ENCODE data around the gene IL17F. TPM values are rescaled to one million over a fixed set of nuclear protein-coding genes. Genes with fewer than 3 reads are reported as not detected.

IL17F gene
- total and polyA plus RNA-seq, 8 donors = not detected

DNA sequence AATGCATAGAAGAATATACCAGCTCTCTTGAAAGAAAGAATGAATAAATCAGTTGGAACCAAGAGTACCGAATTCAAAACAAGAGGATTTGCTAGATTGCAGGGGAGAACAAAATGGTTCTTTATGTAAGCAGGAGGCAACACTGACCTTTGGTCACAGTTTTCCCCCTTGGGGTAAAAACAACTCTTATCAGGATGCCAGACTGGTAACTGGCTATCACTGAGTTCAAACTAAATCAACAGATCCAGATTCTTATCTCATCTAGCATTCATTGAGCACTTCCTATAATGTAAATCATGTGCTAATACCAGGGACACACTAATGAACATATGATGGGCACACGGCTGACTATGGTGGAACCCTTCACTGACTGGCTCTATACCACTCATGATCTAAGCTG is 4.8 kb upstream of the IL17F start:
- 64 to 81% (median 69%) methylated on average over 2 of the region's 2 CpGs for WGBS, 5 donors

GRCh38 chr6:52245425-52245824 is 1.1 kb upstream of the IL17F start:
- Histone ChIP-seq H3K4me3 (no peak overlapping the region), H3K27me3 (no peaks in the 10 kb centered on the region), H3K36me3 (no peaks in the 10 kb centered on the region), H3K9me3 (no peaks in the 10 kb centered on the region), H3K4me1 (no peaks in the 10 kb centered on the region), H3K27ac (no peak overlapping the region)
- intact Hi-C loops (cut with DNase I; ENCODE audit: low total_unique reads) = no loop called here
- DNase-seq = no peak
- 76 to 90% (median 81%) methylated on average over 1 of the region's 1 CpG for WGBS, 5 donors
- TF ChIP-seq, protein P1, sequence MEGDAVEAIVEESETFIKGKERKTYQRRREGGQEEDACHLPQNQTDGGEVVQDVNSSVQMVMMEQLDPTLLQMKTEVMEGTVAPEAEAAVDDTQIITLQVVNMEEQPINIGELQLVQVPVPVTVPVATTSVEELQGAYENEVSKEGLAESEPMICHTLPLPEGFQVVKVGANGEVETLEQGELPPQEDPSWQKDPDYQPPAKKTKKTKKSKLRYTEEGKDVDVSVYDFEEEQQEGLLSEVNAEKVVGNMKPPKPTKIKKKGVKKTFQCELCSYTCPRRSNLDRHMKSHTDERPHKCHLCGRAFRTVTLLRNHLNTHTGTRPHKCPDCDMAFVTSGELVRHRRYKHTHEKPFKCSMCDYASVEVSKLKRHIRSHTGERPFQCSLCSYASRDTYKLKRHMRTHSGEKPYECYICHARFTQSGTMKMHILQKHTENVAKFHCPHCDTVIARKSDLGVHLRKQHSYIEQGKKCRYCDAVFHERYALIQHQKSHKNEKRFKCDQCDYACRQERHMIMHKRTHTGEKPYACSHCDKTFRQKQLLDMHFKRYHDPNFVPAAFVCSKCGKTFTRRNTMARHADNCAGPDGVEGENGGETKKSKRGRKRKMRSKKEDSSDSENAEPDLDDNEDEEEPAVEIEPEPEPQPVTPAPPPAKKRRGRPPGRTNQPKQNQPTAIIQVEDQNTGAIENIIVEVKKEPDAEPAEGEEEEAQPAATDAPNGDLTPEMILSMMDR (IDR thresholded peaks at IDR 0.05) = no peak
- TF ChIP-seq POLR2A (IDR thresholded peaks at IDR 0.05) (no peak), EP300 (IDR thresholded peaks at IDR 0.05) (no peak), POLR2AphosphoS5 (IDR thresholded peaks at IDR 0.05) (no peak)

More for the DNA sequence above, 4.8 kb upstream of the IL17F start:
- TF ChIP-seq EP300 (IDR thresholded peaks at IDR 0.05) (no peak), POLR2A (IDR thresholded peaks at IDR 0.05) (no peak)
- TF ChIP-seq, protein P1 (IDR thresholded peaks at IDR 0.05) = no peak
- Histone ChIP-seq H3K9me3 (no peaks in the 10 kb centered on the region), H3K4me1 (no peaks in the 10 kb centered on the region), H3K27me3 (peaks cover 0 to 8% (median 0%) of the 10 kb centered on the region in 3 donors), H3K4me3 (no peak overlapping the region), H3K27ac (no peak overlapping the region), H3K36me3 (no peaks in the 10 kb centered on the region)
- no peak for DNase-seq
- intact Hi-C loops (cut with DNase I; ENCODE audit: low total_unique reads) = no loop called here

DNA sequence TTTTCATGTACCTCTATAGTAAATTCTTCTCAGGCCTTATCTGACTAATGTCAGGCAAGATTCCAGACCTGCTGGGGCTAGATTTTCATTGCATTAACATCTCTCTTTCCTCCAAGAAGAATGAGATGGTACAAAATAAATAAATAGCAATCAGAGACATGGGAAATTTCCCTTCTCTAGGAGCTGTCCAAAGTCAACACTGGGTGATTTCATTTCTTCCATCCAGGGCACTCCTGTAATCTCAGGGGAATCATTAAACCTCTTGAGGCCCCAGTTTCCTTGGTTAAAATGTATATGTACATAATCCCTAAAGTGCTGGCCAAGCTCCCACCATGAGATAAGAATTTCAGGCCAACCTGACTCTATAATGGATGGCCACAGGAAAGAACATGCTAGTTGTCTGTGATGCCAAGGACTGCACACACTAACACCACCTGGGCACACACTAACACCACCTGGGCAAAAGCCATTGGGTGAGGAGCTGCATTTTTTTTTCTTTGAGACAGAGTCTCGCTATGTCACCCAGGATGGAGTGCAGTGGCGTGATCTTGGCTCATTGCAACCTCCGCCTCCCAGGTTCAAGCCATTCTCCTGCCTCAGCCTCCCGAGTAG is 912 bp downstream of the IL17F start:
- no peaks in the 10 kb centered on the region for H3K9me3 ChIP-seq
- intact Hi-C loops (cut with DNase I; ENCODE audit: low total_unique reads) = no loop called here
- H3K27me3 ChIP-seq = no peaks in the 10 kb centered on the region
- H3K4me3 ChIP-seq = no peak overlapping the region
- H3K27ac ChIP-seq = no peak overlapping the region
- peak in 1 of 2 donors; percentile 9 for DNase-seq
- TF ChIP-seq, protein P1 (IDR thresholded peaks at IDR 0.05) = no peak
- TF ChIP-seq EP300 (IDR thresholded peaks at IDR 0.05) (no peak), POLR2A (IDR thresholded peaks at IDR 0.05) (no peak), POLR2AphosphoS5 (IDR thresholded peaks at IDR 0.05) (no peak)
- 79 to 93% (median 86%) methylated on average over 3 to 4 of the region's 4 CpGs for WGBS, 5 donors
- no peaks in the 10 kb centered on the region for H3K4me1 ChIP-seq
- no peaks in the 10 kb centered on the region for H3K36me3 ChIP-seq

DNA sequence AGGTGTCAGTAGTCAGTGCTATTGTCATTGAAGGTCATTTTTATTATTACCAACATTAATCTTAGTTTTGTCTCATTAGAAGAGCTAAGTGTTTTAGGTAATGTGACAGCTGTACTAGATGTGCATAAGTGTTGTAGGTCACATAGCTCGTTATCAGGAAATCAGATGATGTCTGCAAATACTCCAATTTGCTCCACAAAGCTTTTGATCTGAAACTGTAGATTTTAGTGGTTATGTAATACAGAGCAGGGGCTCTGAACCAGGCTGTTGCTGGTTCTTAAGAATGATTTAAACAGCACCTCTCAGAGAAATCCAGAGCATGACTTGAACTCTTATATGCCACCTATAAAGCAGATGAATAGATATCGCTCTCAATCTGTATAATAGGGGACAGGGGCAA is 2.5 kb downstream of the IL17F start:
- Histone ChIP-seq H3K9me3 (no peaks in the 10 kb centered on the region), H3K4me1 (no peaks in the 10 kb centered on the region), H3K27me3 (peaks cover 0 to 11% (median 0%) of the 10 kb centered on the region in 3 donors), H3K36me3 (no peaks in the 10 kb centered on the region), H3K4me3 (no peak overlapping the region), H3K27ac (no peak overlapping the region)
- WGBS, 5 donors = 74 to 92% (median 86%) methylated on average over 2 of the region's 2 CpGs
- DNase-seq = no peak
- TF ChIP-seq POLR2AphosphoS5 (IDR thresholded peaks at IDR 0.05) (no peak), EP300 (IDR thresholded peaks at IDR 0.05) (no peak), POLR2A (IDR thresholded peaks at IDR 0.05) (no peak)
- TF ChIP-seq, protein P1 (IDR thresholded peaks at IDR 0.05) = no peak
- intact Hi-C loops (cut with DNase I; ENCODE audit: low total_unique reads) = no loop called here

Measured in stomach (tissue), 9 donors.